GM19025 (cell line): ENCODE results near the gene DDX31.

Experiments
- ATAC-seq: cut with Tn5 transposase; IDR thresholded peaks from one replicate; pipeline ENCODE4 v1.9.1; 2021; ENCODE audit warnings: mild to moderate bottlenecking, low read depth, moderate library complexity; ENCODE audit not compliant: unreplicated experiment

Gene DDX31

DNA sequence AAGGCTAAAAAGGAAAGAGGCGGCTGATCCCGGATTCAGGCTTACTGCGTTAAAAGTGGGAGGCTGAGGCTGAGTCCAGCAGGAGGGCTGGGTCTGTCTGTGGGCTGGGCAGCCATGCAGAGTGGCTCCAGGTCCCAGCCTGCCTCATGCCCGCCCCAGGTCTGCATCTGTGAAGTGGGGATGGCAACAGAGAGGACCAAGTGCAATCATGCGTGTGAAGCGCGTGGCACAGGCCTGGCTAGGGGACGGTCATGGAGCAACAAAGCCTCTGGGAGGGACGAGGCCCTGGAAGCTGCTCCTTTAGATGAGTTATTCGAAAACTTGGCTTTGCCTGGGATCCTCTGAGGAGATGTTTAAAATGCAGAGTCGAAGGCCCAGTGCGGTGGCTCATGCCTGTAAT lies 117.7 kb downstream of the DDX31 start:
- no peak for ATAC-seq

DNA sequence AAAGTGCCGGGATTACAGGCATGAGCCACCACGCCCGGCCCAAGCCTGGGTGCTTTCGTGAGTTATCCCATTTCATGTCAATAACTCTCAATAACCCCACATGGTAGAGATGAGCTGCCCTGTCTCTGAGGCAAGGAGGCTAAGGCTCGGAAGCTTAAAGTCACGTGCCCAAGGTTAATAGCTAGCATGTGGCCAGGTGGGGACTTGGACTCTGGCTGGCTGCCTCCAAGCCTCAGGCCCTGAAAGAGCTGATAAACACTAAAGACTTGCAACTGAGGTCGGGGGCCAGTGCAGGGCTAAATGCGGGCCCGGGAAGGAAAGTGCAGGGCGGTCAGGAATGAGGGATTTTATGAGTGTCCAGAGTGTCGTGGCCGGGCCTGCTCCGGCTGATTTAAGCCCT lies 118.2 kb downstream of the DDX31 start:
- ATAC-seq = no peak

DNA sequence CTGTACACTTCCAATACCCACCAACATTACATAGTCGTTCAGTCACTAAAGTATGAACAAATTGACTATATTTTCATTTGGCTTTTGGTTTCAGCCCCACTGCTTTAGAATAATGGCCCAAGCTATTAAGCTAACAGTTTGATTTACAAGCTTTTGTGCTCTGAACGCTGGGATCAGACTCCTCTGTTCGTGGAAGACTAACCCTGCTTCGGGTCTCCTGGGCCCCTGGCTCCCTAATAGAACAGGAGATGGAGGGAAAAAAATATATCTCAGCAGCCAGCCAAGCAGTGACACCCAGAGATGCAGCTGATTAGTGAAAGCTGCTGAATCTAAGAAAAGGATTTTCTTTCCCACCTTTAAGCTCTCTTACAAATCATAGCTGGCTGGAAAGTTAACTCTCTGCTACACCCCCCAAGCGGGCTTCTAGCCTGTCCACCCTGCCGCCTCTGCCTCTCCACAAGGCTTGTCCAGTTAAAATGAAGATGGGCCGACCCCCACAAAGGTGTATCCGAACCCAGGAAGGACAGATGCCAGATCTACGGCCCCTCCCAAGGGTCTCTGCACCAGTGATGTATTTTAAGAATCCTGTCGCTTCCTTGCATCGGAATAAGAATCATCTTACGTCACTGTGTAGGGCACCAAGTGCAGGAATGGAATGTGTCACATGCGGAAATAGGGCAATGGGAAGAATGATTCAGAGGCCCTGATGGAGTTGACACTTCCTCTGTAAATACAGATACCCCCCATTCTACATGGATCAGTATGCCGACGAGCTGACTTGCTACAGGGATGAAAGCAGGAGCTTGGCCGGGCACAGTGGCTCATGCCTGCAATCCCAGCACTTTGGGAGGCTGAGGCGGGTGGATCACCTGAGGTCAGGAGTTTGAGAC lies 120.8 kb downstream of the DDX31 start:
- ATAC-seq = no peak

DNA sequence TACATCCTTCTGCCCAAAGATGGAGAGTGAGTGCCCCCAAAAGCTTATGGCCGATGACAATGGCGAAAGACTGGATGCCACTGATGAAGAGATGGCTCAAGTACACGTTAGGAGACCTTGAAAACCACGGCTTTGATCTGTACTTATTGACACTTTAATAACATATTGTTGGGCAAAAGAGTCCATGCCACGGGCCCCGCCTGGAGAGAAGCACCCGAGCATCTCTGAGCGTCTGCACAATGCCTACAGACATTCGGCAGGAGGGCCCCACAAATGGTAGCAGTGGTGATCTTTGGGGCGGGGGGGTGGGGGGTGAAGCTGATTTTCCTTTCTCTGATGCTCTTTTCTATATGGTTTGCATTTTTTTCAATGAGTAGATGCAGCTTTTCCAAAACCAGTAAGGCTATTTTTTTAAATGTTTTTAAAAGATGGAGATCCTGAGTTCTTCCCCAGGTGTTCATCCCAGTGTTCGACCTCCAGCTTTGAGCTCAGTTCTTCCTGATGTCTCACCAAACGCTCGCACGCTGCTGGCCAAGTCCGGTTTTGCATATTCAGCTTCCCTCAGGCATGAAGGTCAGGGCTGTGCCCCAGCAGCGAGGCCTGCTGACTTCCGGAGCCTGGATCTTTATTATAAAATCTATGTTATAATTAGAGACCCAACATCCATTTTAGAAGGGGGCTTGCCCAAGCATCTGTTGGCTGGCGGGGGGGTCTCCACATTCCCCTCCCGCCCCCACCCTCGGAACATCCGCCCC lies 121.6 kb downstream of the DDX31 start:
- no peak for ATAC-seq

DNA sequence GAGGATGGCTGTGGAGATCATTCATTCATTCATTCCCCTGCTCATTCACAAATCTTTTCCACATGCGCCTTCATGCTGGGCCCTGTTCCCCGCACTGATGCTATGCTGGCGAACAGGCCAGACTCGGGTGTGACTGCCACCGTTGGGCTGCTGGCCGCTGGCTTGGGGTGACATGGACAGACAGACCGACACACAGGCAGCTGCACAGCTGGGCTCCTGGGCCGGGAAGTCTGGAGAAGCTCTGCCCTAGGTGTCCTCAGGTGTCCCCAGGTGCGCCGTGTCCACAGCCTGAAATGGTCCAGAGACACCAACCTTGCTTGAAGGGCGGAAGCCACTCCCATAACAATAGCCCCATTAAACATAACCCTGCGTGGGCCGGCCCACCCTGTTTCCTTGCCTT lies 122.3 kb downstream of the DDX31 start:
- ATAC-seq = no peak

DNA sequence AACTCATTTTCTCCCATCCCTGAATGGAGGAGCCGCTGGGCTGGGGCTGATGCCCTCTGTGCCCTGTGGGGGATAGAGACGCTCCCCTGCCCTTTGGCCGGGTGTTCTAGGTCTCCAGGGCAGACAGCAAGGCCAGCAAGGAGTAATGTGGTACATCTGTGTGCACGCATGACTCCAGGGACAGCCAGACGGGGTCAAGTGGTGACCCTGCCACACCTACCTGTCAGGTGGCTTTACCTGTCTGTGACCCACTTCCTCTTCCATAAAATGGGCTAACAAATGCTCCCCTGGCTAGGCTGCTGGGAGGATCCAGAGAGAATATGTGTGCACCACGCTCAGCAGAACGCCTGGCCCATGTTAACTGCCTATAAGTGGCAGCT lies 122.7 kb downstream of the DDX31 start:
- ATAC-seq = no peak

DNA sequence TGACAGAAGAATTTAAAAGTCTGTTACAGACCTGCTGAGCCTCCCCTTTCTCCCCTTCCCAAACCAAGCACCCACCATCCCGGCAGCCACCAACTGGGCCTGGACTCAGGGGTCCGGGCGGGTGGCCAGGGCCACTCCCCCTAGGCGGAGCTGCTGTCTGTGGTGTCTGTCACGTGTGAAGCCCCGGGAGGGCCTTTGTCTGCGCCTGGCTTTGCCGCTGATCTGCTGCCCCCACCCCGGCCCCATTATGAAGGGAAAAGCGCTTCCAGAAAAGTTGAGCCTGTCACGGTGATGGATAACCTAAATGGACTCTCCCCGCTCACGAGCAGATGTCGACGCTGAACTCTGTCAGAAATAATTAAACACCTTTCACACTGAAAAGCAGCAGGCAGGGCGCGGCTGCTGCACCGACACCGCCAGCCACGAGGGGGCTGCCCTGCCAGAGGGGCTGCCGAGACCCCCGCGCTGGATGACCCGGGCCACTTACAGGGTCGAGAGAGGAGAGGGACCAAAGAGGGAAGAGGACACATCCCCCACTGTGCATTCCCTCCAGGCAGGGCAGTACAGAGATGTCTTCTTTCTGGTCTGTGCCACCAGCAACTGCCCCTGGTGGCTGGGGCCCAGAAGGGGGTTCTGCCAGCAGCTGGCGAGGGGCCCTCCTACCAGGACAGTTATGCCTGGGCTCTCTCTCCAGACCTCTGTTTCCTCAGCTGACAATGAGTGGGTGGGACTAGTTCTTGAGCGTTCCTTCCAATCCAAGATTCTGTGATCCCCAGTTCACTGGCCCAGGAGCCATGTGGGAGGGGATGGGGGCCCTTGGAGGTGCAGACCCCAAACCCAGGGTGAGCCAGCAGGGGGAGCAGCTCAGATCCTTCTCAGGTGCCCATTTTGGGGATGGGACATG lies 123.4 kb downstream of the DDX31 start:
- no peak for ATAC-seq

DNA sequence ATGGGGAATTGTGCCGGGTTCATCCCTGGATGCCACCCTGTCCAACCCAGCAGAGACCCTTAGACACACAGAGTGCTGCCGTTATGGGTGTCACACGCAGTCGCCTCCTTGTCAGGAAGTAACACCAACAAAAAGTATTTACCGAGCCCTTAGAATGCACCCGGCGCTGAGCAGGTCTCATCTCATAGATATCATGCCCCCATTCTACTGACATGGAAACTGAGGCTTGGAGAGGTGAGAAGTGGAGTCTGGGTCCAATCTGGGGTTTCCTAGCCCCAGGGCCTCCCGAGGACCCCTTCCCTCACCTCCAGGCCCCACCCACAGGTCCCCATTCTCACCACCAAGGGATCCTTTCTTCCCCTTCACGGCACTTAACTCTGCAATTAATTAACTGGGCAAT lies 124.2 kb downstream of the DDX31 start:
- no peak for ATAC-seq

DNA sequence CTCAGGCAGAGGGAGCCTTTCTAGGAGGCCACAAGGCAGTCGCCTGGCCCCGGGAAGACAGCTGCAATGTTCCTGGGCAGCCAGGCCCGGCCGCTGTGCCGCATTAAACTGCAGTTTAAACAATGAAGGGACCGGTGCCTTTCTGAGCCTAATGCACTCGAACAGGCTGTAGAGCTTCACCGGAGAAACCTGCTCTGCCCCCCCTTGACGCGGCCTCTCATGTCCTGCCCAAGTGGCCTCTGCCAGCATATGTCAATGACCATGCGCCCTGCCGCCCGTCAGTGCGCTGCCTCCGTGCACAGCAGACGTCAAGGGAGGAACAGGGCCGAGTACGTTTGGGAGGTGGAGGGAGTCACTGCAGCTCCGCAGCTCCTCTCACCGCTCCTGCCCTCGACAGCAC lies 125.8 kb downstream of the DDX31 start:
- ATAC-seq = no peak

DNA sequence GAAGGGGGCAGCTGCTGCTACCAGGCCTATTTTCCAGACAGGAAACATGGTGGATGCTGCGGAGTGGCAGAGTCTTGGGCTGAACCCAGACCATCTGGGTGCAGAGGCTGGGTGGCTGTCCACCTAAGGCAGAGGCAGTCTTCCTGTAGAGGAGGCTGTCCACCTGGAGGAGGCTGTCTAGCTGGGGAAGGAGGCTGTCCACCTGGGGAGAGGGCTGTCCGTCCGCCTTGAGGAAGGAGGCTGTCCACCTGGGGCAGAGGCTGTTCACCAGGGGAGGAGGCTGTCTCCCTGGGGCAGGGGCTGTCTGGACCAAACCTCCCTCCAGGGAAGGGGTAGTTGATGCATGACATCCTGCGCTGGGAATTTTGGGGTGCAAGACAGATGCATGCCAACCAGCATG lies 126.5 kb downstream of the DDX31 start:
- no peak for ATAC-seq
